GM10266 (cell line): Measurements from ENCODE around the gene C17orf67.

ENCODE experiments used
- DNase-seq: peaks from one replicate; pipeline ENCODE4 v3.0.0; 2012; ENCODE audit errors: extremely low spot score
- TF ChIP-seq, protein P1 (sequence below): IDR thresholded peaks from 2 replicates; pipeline ENCODE4 v1.5.1; 2012; ENCODE audit warnings: mild to moderate bottlenecking, low read depth; ENCODE audit not compliant: control insufficient read depth, insufficient read depth; ENCODE audit errors: missing control alignments

C17orf67 gene

DNA sequence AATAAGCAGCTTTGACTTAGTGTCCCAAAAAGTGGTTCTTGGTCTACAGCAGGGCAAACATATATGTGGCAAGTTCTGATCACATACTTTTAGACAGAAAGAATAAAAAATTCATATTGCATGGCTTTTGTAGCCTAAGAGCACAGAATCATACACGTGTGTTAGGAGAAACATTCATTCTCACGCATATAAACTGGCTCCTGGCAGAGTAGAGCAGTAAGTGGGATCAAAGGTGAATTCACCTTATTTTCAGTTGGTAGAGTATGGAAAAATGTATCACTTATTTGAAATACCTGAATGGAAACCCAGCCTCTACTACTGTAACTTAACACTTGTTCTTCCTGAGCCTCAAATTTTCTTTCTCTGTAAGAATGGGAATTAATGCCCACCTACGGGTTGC lies 35.0 kb upstream of the C17orf67 start:
- no peak for DNase-seq
- TF ChIP-seq, protein P1, sequence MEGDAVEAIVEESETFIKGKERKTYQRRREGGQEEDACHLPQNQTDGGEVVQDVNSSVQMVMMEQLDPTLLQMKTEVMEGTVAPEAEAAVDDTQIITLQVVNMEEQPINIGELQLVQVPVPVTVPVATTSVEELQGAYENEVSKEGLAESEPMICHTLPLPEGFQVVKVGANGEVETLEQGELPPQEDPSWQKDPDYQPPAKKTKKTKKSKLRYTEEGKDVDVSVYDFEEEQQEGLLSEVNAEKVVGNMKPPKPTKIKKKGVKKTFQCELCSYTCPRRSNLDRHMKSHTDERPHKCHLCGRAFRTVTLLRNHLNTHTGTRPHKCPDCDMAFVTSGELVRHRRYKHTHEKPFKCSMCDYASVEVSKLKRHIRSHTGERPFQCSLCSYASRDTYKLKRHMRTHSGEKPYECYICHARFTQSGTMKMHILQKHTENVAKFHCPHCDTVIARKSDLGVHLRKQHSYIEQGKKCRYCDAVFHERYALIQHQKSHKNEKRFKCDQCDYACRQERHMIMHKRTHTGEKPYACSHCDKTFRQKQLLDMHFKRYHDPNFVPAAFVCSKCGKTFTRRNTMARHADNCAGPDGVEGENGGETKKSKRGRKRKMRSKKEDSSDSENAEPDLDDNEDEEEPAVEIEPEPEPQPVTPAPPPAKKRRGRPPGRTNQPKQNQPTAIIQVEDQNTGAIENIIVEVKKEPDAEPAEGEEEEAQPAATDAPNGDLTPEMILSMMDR: no peak

DNA sequence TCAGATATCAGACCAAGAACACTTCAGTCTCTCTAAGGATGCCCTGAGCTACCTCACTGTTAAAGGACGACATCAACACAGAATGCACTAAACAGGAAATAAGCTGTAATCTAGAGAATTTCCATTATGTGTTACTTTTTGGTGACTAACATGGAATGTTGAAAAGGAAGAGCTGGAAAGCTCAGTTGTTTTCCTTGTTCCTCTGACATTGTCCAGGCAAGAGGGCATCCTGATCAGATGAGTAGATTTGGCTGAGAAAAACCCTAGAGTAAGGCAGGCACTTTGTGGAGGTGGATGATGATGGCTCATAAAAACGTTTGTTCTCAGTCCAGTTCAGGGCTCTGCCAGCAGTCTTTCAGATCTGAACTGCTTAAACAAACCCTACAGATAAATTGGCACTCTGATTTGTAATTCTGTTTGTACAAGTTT lies 34.2 kb upstream of the C17orf67 start:
- TF ChIP-seq, protein P1: no peak
- DNase-seq: no peak

DNA sequence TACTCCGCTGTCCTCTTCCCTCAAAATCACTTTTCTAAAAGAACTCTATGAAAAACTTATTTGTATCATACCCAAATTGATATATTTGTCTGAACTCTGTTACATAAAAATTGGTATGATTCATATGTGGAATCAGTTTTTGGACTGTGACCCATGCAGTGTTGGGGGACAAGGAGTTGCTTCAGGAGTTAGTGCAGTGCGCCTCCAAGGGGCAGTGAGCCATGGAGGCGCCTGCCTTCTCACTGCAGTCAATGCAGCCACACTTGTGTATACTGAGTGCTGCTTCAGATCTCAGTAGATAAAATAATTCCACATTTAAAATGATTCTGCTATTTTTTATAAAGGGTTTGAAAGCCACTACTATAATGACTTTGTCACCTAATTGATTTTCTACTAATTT lies 32.8 kb upstream of the C17orf67 start:
- no peak for DNase-seq
- TF ChIP-seq, protein P1: no peak

DNA sequence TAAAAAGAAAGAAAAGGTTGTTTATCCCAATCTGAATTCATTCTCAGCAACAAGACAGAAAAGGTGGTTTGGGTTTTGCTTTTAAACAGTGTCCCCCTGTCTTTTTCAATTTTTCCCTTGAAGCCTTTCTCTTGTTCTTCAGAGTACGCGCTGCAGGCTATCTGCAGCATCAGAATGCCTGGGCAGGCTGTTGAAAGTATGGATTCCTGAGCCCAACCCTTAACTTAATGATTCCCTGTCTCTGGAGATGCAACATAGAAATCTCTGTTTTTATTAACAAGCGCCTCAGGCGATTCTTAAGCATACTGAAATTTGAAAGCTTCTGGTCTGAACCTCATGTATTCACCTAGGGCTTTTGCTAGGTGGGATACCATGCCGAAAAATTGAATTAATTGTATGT lies 32.4 kb upstream of the C17orf67 start:
- TF ChIP-seq, protein P1: no peak
- no peak for DNase-seq

DNA sequence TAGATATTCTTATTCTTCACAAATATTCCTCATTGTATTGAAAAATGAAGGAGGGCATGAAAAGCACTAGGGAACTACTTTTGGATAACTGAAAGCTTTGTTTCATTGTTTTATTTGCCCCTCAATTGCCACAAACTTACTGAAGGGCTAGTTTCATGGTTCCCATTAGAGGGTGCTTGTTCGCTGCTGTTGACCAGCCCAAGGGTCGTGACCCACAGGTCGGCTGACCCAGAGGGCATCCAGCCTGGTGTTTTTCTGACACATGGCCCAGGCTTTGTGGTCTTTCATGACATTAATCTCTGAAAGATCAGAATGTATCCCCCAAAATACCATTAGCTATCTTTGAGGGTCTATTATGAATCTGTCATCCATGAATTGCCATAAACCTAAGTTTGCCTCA lies 30.3 kb upstream of the C17orf67 start:
- DNase-seq: no peak
- TF ChIP-seq, protein P1: no peak

DNA sequence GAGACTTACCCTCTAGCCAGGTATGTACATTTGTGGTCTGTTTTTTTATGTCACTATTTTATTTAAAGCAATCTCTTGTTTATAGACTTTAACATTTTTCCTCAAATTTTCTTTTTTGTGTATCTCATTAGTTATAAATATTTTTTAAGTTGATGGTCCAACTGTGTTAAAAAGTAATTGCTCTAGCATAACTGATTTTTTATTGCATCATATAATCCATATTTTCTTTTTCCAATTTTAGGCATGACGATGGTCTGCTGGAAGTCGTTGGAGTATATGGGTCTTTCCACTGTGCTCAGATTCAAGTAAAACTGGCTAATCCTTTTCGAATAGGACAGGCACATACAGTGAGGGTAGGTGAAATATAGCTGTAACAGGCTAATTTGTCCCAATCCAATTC lies 28.2 kb upstream of the C17orf67 start:
- DNase-seq: no peak
- TF ChIP-seq, protein P1: no peak

DNA sequence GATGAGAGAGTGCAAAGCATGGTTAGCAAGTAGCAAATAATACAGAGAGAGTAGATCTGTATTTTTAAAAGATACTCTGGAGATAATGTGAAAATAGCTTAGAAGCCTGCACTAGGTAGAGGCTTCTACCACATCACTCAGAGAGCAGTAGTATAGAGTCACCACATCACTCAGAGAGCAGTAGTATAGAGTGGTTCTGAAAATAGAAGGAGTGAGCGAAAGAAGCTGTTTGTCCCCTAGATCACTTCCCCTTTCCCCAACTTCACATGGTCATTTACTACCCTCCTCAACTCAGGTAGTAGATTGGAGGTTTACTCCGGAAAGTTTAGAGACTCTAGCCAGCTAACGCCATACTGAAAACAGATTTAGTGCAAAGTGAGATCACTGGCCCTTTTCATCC lies 17.3 kb upstream of the C17orf67 start:
- no peak for DNase-seq
- TF ChIP-seq, protein P1: no peak
